NCI-H1436 (cell line): ENCODE measurements around the gene NLRP13.
"Not testable (repeated sequence)": the region's sequence is repeated elsewhere in the genome, so short reads cannot be mapped to it uniquely, and the experiment has no call there.

Experiments used
- DNase-seq: peaks from one replicate; lab custom pipeline; 2025; lab: John Stamatoyannopoulos, UW

NLRP13 gene, protein sequence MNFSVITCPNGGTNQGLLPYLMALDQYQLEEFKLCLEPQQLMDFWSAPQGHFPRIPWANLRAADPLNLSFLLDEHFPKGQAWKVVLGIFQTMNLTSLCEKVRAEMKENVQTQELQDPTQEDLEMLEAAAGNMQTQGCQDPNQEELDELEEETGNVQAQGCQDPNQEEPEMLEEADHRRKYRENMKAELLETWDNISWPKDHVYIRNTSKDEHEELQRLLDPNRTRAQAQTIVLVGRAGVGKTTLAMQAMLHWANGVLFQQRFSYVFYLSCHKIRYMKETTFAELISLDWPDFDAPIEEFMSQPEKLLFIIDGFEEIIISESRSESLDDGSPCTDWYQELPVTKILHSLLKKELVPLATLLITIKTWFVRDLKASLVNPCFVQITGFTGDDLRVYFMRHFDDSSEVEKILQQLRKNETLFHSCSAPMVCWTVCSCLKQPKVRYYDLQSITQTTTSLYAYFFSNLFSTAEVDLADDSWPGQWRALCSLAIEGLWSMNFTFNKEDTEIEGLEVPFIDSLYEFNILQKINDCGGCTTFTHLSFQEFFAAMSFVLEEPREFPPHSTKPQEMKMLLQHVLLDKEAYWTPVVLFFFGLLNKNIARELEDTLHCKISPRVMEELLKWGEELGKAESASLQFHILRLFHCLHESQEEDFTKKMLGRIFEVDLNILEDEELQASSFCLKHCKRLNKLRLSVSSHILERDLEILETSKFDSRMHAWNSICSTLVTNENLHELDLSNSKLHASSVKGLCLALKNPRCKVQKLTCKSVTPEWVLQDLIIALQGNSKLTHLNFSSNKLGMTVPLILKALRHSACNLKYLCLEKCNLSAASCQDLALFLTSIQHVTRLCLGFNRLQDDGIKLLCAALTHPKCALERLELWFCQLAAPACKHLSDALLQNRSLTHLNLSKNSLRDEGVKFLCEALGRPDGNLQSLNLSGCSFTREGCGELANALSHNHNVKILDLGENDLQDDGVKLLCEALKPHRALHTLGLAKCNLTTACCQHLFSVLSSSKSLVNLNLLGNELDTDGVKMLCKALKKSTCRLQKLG

DNA sequence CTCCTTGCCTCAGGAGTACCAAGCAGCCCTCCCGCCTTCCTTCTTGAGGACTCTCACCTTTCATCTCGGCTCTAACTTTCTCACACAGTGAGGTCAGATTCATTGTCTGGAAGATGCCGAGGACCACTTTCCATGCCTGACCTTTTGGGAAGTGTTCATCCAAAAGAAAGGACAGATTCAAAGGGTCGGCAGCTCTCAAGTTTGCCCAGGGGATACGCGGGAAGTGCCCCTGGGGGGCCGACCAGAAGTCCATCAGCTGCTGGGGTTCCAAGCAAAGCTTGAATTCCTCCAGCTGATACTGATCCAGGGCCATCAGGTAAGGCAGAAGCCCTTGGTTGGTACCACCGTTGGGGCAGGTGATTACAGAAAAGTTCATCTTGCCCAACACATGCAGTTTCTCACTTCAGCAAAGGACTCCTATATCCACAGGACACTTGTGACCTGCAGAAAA lies at the start of gene NLRP13:
Gene NLRP13, minus strand, starts transcription at position 401 of the 451 bp plus-strand sequence. Its CDS starts 25 bp downstream, at position 376.
- DNase-seq: no peak

DNA sequence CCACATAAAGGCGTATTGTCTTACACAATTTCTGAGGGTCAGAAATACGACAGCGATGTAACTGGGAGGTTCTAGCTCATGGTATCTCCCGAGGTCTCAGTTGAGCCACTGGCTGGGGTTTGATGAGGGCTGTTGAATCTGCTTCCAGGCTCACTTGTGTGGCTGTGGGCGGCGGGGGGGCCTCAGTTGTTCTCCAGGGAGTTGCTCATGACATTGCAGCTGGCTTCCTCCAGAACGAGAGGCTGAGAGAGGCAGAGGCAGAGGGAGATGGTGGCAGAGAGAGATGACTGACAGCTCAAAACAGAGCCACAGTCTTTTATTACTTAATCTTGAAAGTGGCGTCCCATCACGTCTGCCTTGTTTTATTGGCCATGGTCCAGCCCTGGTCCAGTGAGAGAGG lies 48.3 kb upstream of the NLRP13 start:
- DNase-seq: no peak

DNA sequence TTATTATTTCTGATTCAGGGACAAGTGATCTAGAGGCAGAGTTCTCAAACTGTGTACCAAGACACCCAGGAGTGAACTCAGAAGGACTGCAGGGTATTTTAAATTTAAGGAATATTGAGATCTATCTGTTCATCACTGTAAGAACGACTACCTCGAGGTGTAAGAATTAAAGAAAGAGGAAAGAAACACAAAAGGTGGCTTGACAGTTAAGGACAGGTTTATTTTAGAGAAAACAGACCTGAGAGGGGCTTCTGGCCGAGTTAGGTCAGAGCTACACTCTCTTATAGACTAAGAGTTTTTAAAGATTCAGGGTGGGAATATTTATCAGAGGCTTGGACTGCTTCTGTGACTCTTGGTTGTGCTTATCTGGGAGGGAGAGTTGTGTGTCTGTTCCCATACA lies 41.8 kb upstream of the NLRP13 start:
- no peak for DNase-seq

DNA sequence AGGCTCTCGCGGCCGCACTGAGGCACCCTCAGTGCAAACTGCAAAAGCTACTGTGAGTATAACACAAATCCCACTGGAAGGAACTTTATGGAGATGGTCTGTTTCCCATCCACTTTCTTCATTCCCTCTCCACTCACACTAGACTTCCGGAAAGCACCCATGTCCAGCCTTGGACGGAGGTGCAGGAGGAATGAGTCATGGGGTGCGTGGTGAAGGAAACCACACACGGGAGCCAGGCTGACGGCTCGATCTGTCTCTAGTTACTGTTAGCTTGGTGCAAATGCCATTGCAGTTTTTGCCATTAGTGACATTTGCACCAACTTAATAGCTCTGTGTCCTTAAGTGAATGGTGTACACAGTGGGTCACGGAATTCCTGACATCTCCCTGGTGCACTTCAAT lies 30.1 kb upstream of the NLRP13 start:
- no peak for DNase-seq

DNA sequence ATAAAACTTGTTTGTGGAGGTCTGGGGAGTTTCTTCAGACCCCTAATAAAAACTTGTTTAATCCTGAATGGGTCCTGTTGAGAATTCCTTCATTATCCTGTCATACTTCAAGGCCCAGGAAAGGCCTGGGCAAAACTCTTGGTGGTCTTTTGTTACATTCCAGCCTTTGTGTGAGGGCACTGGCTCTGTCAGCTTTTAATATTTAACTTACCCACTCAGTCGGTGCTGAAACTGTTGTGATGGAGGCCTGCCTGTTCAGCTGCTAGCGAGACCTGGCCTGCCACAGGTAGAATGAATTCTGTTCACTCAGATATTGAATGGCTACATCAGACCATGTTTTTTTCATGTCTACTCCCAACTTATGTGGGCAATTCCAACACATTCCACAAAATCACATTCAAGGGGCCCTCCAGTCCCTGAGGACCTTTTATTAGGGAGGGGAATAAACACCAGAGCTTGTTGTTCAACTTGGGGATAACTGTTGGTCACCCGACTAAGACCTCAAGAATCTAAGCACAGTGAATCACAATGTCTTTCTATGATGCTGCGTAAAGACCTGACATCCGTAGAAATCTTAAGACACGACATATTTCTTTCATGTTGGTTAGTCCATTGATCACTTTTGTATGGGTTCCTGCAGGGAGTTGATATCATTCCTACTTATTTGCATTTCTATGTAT lies 28.0 kb upstream of the NLRP13 start:
- no peak for DNase-seq

DNA sequence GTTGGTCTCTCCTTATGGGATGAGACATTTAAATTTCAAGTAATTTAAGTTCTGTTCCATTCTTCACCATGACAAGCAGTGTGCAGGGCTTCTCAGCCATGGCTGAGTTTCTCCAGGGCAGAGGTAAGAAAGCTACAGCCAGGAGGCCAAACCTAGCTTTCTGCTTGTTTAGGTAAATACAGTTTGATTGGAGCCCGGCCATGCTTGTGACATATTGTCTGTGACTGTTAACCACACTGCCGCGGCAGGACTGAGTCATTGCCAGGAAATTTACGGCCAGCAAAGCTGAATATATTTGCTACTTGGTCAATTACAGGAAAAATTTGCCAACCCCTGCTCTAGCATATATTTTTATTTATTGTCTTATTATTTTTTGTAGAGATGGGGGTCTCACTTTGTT lies 26.2 kb upstream of the NLRP13 start:
- DNase-seq: no peak

DNA sequence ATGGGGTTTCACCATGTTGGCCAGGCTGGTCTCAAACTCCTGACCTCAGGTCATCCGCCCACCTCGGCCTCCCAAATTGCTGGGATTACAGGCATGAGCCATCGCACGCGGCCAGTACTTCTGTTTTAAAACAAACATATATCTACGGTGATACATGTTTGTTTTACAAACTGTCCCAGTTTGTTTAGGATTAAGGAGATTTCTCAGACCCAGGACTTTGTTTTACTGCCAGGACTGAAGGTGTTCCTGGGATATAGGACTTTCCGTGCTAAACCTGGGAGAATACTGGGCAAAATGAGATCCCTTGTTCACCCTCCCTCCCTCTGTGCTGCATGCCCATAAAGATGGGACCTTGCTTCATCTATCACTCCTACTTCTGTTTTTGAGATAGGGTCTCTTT lies 24.3 kb upstream of the NLRP13 start:
- no peak for DNase-seq

DNA sequence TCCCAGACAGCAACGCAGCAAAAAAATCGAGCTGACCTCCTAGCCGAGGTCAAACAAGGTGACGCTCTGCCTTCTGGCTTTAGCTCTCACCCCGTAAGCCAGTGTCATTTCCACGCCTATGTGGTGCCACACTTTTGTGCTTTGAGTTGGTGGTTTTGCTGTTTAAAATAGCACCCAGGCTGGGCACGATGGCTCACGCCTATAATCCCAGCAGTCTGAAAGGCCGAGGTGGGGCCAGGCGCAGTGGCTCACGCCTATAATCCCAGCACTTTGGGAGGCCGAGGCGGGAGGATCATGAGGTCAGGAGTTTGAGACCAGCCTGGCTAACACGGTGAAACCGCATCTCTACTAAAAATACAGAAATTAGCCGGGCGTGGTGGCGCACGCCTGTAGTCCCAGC lies 18.4 kb upstream of the NLRP13 start:
- not testable (repeated sequence) for DNase-seq

DNA sequence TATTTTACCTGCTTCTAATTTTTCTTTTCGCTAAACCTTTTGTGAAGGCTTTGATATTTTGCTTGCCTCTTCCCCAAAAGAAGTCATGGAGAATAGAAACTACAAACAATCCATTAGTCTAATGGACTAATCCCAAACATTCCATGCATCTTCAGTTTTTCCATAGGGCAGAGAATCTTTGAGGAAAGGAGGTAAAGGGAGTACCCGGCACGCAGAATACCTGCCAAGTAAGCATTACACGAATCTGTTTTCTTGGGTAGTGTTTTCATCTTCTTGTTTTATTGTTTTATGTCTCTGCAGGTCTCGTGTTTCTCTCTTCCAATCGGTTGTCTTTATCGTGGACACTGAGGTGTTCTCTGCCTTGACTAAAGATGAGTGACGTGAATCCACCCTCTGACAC lies 15.4 kb upstream of the NLRP13 start, which contains the start of gene NLRP8:
Gene NLRP8, plus strand, starts transcription at position 301 of the 400 bp plus-strand sequence.
- DNase-seq: no peak

DNA sequence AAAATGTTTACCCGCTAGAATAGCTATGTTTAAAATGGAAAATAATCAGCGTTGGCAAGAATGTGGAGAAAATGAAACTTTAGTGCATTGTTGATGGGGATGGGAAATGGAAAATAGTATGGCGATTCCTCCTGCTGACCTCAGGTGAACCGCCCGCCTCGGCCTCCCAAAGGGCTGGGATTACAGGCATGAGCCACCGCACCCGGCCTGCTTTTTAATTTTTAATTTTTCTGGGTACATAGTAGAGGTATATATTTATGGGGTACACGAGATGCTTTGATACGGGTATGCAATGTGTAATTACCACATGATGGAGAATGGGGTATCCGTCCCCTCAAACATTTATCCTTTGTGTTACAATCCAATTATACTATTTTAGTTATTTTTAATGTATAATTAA lies 8.2 kb upstream of the NLRP13 start:
- DNase-seq: no peak

DNA sequence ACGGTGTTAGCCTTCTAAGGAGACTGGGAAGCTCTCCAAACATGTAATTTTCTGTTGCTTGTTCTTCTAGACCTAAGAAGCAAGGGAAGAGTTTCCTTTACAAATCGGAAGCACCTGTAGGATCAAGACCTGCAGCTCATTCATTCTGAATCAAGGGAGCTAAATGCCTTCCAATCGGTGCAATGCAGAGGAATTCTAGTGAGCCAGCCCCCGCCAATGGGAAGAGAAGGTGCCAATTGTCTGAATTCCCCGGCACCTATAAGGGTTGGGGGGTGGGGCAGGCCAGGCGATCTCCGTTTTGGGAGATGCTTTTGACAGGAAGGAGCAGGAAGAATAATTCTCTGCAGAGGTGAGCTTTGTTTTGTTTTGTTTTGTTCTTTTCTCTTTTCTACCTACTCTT lies 7.1 kb upstream of the NLRP13 start:
- no peak for DNase-seq

DNA sequence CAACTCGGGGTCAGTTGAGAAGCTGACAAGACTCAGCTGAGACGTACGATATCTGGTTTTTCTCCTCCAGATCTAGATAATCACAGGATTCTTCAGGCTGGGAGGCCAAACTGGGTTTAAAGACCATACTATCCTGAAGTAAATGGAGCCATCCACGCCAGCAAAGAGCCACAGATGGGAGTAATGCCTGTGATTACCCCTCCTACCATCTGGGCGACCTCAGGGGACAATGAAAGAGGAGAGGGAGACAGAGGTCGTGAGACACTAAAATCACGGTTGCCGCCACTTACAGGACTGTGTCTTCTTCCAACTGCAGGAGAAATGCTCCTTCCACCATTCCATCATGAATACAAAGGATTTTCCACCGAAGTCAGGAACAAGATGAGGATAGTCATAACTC lies 3.1 kb upstream of the NLRP13 start:
- no peak for DNase-seq

DNA sequence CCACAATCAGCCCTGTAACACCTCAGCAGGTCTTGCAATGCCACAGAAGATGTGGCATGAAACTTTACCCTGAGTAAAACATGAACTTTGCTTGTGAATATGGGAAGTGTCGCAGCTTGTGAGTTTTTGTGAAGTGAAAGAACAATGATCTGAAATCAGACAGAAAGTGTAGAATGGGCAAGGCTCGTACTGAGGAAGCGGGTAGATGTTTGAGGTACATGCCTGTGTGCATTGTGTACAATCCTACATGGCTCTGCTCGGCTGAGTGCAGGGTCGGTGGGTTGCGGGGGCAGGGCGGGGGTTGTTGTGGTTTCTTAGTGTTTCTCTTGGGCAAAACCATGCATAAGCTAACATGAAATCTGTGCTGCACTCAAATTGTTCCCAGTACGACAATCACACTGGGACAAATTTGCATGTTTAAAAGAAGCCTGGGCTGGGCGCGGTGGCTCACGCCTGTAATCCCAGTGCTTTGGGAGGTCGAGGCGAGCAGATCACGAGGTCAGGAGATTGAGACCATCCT lies 1.1 kb downstream of the NLRP13 start:
- DNase-seq: no peak

DNA sequence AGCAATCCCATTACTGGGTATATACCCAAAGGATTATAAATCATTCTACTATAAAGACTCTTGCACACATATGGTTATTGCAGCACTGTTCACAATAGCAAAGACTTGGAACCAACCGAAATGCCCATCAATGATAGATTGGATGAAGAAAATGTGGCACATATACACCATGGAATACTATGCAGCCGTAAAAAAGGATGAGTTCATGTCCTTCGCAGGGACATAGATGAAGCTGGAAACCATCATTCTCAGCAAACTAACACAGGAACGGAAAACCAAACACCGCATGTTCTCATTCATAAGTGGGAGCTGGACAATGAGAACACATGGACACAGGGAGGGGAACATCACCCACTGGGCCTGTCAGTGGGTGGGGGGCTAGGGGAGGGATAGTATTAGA lies 2.9 kb downstream of the NLRP13 start:
- DNase-seq: not testable (repeated sequence)

DNA sequence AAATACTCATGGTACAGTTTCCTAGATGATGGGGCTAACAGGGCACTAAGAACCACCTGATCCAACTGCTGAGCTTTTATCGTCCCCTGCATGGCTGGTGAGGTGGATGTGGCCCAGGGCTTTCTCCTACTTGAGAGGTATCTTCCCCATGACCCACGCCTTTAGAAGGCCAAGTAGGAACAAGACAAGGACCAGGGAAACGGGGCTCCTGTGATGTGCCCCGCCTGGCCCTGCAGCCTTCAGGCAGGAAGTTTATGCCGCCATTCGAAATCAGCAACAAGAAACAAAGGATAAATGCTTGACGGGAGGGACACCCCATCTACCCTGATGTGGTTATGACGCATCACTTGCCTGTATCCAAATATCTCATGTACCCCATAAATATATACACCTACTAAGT lies 4.1 kb downstream of the NLRP13 start:
- DNase-seq: no peak

DNA sequence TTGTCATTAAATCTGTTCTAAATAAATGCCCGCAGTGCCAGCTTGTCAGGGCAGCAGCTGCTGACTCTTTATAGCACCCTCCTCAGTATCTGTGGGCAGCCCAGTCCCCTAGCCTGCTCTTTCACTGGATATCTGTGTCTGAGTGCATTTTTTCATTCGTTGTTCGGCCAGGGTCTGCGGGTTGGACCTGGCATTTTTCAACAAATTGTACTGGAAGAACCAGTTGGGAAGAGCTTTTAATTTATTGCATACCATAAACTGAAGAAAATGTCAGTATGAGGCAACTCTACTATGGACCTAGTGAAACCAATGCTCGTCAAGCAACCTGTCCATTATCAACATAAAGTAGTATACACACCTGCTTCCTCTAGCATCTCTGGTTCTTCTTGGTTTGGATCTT lies 8.6 kb downstream of the NLRP13 start:
- DNase-seq: no peak

DNA sequence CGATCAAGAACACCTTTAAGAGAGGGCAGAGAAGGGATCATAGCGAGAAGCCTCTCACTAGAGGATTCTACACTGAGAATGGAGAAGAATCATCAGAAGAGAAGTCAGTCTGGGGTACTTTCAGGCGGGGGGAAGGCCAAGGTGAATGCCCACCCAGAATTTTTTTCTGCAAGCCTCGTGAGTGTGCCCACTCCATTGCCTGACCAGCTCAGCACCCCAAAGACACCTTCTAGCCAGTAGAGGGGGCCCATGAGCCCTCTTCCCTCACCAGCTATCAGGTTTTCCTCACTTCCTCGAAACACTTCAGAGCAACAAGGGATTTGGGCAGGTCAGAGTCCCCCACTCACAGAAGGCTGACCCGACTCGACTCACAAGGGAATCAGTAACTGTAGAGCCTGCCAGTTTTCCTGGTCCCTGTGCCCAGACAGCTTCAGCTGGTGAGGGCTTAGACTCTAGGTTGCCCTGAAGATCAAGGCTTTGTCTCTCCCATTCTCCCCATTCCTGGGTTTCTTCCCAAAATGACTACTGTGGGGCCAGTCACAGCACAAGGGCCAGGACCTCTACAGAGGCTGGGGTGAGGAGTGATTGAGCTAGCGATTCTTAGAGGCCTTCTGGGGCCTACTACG lies 18.4 kb downstream of the NLRP13 start:
- DNase-seq: no peak

DNA sequence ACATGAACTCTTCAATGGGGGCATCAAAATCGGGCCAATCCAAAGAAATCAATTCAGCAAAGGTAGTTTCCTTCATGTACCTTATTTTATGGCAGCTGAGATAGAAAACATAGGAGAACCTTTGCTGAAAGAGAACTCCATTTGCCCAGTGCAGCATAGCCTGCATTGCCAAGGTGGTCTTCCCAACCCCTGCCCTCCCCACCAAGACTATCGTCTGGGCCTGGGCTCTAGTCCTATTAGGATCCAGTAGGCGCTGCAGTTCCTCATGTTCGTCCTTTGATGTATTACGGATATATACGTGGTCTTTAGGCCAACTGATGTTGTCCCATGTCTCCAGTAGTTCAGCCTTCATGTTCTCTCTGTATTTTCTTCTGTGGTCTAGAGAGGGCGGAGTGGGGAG lies 19.2 kb downstream of the NLRP13 start:
- DNase-seq: no peak

DNA sequence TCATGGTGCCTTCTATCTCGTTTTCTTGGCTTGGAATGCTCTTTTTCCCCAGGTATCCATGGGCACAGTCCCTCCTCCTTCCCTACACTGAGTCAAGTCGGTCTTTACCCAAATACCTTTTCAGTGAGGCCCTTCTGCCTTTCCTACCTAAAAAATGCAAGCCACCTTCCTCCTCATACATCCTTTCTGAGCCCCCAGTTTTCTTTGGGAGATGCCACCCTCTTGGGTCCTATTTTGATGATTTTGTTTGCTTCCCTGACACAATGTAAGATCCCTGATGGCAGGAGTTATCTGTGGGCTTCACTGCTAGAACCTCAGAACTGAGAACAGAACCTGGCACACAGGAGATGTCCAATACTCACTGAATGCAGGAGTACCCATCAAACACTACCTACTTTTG lies 22.3 kb downstream of the NLRP13 start:
- no peak for DNase-seq

DNA sequence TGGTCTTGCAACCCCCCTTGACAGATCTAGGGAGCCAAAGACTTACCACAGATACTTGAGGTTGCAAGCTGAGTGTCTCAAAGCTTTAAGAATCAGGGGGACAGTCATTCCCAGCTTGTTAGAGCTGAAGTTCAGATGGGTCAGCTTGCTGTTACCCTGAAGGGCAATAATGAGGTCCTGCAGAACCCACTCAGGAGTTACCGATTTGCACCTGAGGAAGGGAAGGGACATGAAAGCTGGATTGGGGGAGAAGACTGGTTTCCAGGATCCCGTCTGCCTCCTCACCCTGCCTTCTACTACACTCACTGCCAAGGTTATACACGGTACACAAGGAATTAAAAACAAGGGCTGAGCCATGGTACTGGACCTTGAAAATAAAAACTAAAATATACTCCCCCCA lies 24.4 kb downstream of the NLRP13 start:
- no peak for DNase-seq

DNA sequence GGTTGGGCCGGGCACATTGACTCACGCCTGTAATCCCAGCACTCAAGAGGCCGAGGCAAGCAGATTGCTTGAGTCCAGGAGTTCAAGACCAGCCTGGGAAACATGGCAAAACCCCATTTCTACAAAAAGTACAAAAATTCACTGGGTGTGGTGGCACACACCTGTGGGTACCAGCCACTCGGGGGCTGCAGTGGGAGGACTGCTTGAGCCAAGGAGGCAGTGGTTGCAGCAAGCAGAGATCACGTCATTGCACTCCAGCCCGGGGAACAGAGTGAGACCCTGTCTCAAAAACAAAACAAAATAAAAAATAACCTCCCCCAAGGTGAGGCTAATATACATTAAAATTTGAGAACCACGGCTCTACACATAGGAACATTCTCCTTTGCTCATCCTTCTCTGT lies 24.9 kb downstream of the NLRP13 start:
- no peak for DNase-seq
